Measurements from ENCODE around the gene DGUOK.
A peak's percentile ranks its signal among the peaks of the same experiment; 100 is the strongest.

Gene DGUOK

GRCh38 chr2:73904952-73905351 is 21.7 kb upstream of the DGUOK start:
- Histone ChIP-seq H3K79me2 (ENCODE audit: low read length) (peaks cover 4% of the 10 kb centered on the region; the same call in 1 of the 2 replicates), H3K36me3 (replicated peaks; ENCODE audit: low read depth, low read length) (peaks cover 36% of the 10 kb centered on the region)
- TF ChIP-seq CTCF (IDR thresholded peaks at IDR 0.05; ENCODE audit: low read depth, low read length) (no peak), EZH2phosphoT487 (IDR thresholded peaks at IDR 0.05; ENCODE audit: low read depth) (no peak)

GRCh38 chr2:73906847-73907505 is 19.7 kb upstream of the DGUOK start:
- Histone ChIP-seq H3K79me2 (ENCODE audit: low read length) (no peaks in the 10 kb centered on the region), H3K27ac (ENCODE audit: low read length) (no peak overlapping the region), H3K4me2 (ENCODE audit: low read length) (no peak overlapping the region), H2AFZ (ENCODE audit: low read depth, low read length) (no peak overlapping the region), H3K4me1 (ENCODE audit: low read length) (no peaks in the 10 kb centered on the region), H3K27me3 (ENCODE audit: low read depth, low read length) (no peaks in the 10 kb centered on the region), H3K9me3 (ENCODE audit: insufficient read depth, low read length) (no peaks in the 10 kb centered on the region), H4K20me1 (ENCODE audit: insufficient read depth, low read length) (no peaks in the 10 kb centered on the region), H3K4me3 (ENCODE audit: low read length) (no peak overlapping the region), H3K9ac (ENCODE audit: low read length) (no peak overlapping the region), H3K36me3 (replicated peaks; ENCODE audit: low read depth, low read length) (peaks cover 38% of the 10 kb centered on the region)
- TF ChIP-seq CTCF (IDR thresholded peaks at IDR 0.05; ENCODE audit: low read depth, low read length) = no peak
- no peak for TF ChIP-seq EZH2phosphoT487 (IDR thresholded peaks at IDR 0.05; ENCODE audit: low read depth)

More at GRCh38 chr2:73904952-73905351, 21.7 kb upstream of the DGUOK start:
- Histone ChIP-seq H2AFZ (ENCODE audit: low read depth, low read length) (no peak overlapping the region), H3K27me3 (ENCODE audit: low read depth, low read length) (no peaks in the 10 kb centered on the region), H3K4me3 (ENCODE audit: low read length) (no peak overlapping the region), H3K4me1 (ENCODE audit: low read length) (no peaks in the 10 kb centered on the region), H3K27ac (ENCODE audit: low read length) (no peak overlapping the region), H3K4me2 (ENCODE audit: low read length) (no peak overlapping the region), H4K20me1 (ENCODE audit: insufficient read depth, low read length) (peaks cover 12% of the 10 kb centered on the region), H3K9ac (ENCODE audit: low read length) (no peak overlapping the region), H3K9me3 (ENCODE audit: insufficient read depth, low read length) (no peaks in the 10 kb centered on the region)

- H2AFZ ChIP-seq (ENCODE audit: low read depth, low read length) = no peak overlapping the region
- TF ChIP-seq EZH2phosphoT487 (IDR thresholded peaks at IDR 0.05; ENCODE audit: low read depth) (no peak), CTCF (IDR thresholded peaks at IDR 0.05; ENCODE audit: low read depth, low read length) (peak; percentile 41)
Observed at GRCh38 chr2:73907840-73908452, 18.7 kb upstream of the DGUOK start.

GRCh38 chr2:73908689-73909652 is 17.7 kb upstream of the DGUOK start:
- Histone ChIP-seq H3K4me1 (ENCODE audit: low read length) (no peaks in the 10 kb centered on the region), H3K27ac (ENCODE audit: low read length) (no peak overlapping the region), H2AFZ (ENCODE audit: low read depth, low read length) (no peak overlapping the region), H3K36me3 (replicated peaks; ENCODE audit: low read depth, low read length) (peaks cover 39% of the 10 kb centered on the region), H3K79me2 (ENCODE audit: low read length) (no peaks in the 10 kb centered on the region), H3K9ac (ENCODE audit: low read length) (no peak overlapping the region), H3K4me3 (ENCODE audit: low read length) (no peak overlapping the region), H3K9me3 (ENCODE audit: insufficient read depth, low read length) (no peaks in the 10 kb centered on the region), H3K4me2 (ENCODE audit: low read length) (no peak overlapping the region), H3K27me3 (ENCODE audit: low read depth, low read length) (no peaks in the 10 kb centered on the region), H4K20me1 (ENCODE audit: insufficient read depth, low read length) (no peaks in the 10 kb centered on the region)
- TF ChIP-seq CTCF (IDR thresholded peaks at IDR 0.05; ENCODE audit: low read depth, low read length) = no peak
- TF ChIP-seq EZH2phosphoT487 (IDR thresholded peaks at IDR 0.05; ENCODE audit: low read depth) = no peak

More at GRCh38 chr2:73907840-73908452, 18.7 kb upstream of the DGUOK start:
- H3K27me3 ChIP-seq (ENCODE audit: low read depth, low read length) = no peaks in the 10 kb centered on the region
- no peaks in the 10 kb centered on the region for H3K79me2 ChIP-seq (ENCODE audit: low read length)
- no peak overlapping the region for H3K9ac ChIP-seq (ENCODE audit: low read length)
- no peaks in the 10 kb centered on the region for H3K4me1 ChIP-seq (ENCODE audit: low read length)
- H3K36me3 ChIP-seq (replicated peaks; ENCODE audit: low read depth, low read length) = peaks cover 34% of the 10 kb centered on the region
- H3K4me2 ChIP-seq (ENCODE audit: low read length) = no peak overlapping the region
- H3K4me3 ChIP-seq (ENCODE audit: low read length) = no peak overlapping the region
- H3K9me3 ChIP-seq (ENCODE audit: insufficient read depth, low read length) = no peaks in the 10 kb centered on the region
- H4K20me1 ChIP-seq (ENCODE audit: insufficient read depth, low read length) = no peaks in the 10 kb centered on the region
- H3K27ac ChIP-seq (ENCODE audit: low read length) = no peak overlapping the region

Data from OCI-LY3 (cell line).